LHCN-M2 (cell line): ENCODE data around the gene NADSYN1. TPM values are rescaled to one million over a fixed set of nuclear protein-coding genes. Genes with fewer than 3 reads are reported as not detected.
A peak's percentile ranks its signal among the peaks of the same experiment; 100 is the strongest.
"Not testable (repeated sequence)": the region's sequence is repeated elsewhere in the genome, so short reads cannot be mapped to it uniquely, and the experiment has no call there.

Source experiments
- DNase-seq: peaks from one replicate; pipeline ENCODE4 v3.0.0-alpha.2; 2012; ENCODE audit warnings: low read depth
- polyA plus RNA-seq: library from polyadenylated mRNA; unstranded; fragments of >200 nt; gene quantifications from one replicate; pipeline ENCODE4 v1.2.1, GENCODE V29; 2012; ENCODE audit warnings: missing spikeins
- total RNA-seq: library from RNA; depleted of rRNA; stranded (reverse); fragments of >200 nt; gene quantifications from 2 replicates; pipeline ENCODE4 v1.2.3, GENCODE V29; 2014; rRNA removed

Gene NADSYN1
- 46.1 and 48.2 TPM in 2 replicates for total RNA-seq
- polyA plus RNA-seq: 38.9 TPM

DNA sequence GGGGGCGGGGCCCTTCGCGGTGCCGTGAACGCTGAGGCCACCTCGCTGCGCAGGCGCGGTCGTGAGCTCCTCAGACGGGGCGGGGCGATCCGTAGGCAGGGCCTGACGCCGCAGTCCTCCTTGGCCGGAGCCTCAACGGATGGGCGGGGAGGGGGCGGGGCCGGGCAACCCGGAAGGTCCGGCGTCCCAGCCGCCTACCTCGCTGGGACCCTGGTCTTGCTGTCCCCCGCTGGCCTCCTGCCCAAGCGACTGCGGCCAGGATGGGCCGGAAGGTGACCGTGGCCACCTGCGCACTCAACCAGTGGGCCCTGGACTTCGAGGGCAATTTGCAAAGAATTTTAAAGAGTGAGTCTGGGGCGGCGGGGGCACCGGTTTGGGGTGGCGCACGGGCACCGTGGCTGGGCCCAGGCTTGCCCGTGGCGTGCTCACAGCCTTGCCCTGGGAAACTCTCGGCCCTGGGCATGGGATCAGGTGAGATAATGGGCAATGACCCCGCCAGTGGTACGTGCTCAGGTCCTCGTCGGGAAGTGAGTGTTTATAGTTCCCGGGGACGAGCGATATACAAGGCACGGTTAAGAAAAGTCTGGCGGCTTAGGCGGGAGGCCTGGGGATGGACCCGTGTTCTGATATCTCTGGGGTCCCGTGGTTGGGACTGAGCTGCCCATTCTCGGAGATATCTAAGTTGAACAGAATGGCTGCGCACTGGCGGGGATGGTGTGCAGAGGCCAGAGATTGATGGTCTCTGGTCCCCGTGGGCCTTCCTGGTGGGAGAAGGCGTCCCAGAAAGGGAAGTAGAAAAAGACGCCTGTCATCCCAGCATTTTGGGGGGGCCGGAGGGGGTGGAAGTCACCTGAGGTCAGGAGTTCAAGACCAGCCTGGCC lies at the start of gene NADSYN1:
TSS of gene NADSYN1 (plus strand) at position 167 of the 881 bp plus-strand sequence. CDS start at position 261, 94 bp downstream.
- peak; percentile 88 for DNase-seq

DNA sequence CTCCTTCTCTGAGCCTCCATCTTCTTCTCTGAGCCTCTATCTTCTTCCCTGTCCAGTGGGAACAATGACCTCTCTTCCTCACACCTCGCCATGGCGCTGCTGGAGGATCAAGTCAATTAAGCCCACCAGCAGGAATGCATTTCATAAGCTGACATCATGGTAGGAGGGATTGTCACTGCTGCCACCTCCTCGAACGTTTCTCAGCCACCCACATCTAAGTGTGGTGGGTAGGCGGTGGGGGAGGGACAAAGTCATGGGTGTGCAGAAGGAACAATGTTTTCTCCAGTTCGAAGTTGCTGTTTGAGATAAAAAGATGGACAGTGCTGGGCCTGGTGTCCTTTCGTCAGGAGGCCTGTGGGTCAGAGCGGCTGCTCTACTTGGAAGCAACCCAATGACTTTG lies 48.8 kb upstream of the NADSYN1 start:
- no peak for DNase-seq

DNA sequence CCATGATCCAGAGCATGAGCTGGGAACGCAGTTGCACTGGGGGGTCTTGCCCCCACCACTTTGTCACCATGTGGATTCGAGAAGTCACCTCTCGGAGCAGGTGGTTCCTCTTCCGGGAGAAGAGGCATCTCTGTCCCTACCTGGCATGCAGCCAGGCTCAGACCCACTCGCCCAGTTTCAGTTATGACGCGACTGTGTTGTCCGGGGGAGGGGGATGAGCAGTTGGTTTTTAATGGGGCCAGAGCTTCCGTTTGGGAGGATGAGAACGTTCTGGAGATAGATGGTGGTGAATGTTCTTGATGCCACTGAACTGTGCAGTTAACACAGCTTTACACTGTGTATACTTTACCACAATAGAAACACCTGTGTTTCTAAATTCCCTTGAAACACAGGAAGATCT lies 46.3 kb upstream of the NADSYN1 start:
- DNase-seq: no peak

DNA sequence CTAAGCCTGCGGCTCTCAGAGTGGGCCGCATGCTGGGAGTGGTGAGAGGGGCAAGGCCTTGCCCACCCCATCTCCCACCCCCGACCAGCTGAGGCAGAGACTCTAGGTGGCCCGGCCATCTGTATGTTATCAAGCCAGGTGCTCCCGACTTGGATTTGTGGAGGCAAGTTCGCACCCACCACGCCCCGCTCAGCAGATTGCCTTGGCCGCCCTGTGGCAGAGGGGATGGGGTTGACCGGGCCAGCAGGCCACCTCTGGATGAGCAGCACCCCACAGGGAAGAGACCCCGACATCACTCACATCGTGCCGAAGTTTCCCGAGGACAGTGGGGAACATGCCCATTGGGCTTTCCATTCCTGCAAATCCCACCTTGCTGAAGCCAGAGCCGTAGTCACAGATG lies 45.6 kb upstream of the NADSYN1 start:
- DNase-seq: no peak

DNA sequence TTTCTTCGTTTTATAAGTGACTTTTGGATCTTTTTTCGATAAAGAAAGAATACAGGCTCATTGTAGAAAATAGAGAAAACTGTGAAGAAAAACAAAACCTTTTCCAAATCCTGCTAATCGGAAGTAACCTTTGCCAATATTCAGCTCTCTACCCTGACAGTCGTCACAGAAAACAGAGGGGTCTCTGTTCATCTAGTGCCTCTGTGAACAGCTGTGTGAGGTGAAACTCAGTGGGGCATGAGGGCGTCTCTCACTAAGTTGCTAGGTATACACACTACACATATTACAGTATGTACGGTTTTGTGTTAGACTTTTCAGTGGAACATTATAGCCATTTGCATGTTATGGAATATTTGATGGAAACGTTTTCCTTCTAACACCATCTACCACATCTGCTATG lies 44.2 kb upstream of the NADSYN1 start:
- no peak for DNase-seq

DNA sequence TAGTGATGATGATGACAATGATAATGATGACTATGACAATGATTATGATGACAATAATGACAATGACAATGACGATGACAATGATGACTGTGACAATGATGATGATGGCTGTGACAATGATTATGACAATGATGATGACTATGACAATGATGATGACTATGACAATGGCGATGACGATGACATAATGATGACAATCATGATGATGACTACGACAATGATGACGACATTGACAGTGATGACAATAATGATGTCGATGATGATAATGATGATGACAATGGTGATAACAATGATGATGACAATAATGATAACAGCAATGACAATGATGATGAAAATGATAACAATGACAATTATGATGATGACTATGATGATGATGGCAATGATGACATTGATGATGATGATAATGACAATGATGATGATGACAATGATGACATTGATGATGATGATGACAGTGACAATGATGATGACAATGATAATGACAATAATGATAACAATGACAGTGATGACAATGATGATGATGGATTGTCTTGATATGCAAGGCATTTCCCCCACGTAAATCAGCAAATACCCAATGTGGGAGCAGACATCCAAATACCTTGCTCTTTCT lies 42.5 kb upstream of the NADSYN1 start:
- DNase-seq: no peak

DNA sequence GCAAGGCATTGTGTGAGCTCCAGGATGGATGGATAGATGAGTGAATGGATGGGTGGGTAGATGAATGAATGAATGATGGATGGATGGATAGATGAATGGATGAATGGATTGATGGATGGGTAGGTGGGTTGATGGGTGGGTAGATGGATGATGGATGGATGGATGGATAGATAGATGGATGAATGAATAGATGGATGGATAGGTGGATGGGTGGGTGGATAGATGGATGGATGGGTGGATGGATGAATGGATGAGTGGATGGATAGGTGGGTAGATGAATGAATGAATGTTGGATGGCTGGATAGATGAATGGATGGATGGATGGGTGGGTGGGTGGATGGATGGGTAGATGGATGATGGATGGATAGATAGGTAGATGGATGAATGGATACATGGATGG lies 38.4 kb upstream of the NADSYN1 start:
- DNase-seq: no peak

DNA sequence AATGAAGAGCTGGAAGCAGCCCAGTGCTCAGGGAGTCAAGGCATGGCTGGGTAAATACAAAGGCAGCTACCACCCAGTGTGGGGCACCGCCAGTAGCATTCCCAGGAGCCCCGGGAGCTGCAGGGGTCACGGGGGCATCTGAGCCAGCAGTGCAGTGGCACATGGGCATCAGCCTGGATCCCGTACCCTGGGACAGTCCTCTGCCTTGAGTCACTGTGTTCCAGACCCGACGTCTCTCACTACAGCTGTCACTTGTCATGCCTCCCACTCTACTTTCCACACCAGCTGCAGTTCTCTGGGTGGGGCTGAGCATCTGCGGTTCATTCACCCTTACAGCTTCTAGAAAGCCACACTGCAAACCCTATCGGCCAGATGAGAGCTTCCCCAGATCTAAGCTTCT lies 34.4 kb upstream of the NADSYN1 start:
- peak; percentile 84 for DNase-seq

DNA sequence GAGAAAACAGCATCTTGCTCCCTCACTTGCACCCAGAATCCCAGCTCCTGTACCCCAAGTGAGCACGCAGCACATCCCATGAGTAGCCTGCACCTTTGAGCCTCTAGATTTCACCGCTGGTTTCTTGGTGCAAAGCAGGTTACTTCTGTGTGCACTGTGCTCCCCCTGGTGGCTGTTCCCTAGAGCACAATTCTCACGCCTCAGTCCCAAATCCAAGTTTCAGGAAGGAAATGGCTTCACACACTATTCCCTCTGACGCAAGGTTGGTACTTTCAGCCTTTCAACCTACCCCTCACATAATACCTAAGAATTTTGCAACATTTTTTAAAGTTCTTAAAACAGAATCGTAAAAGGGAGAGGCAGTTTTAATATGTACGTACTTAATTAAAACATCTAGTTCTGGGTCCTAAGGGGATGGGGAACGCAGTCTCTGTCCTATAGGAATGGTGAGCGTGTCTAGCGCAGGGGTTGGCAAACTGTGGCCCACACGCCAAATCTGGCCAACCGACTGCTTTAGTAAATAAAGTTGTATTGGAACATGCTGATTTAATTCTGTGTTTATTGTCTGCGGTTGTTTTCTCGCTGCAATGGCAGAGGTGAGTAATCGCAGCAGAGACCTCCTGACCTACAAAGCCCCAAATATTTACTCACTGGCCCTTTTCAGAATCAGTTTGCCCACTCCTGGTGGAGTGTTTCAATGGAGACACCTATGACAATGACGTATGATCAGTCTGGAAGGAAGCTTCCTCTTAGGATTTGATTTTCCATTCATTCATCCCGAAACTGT lies 32.4 kb upstream of the NADSYN1 start:
- DNase-seq: peak; percentile 41

DNA sequence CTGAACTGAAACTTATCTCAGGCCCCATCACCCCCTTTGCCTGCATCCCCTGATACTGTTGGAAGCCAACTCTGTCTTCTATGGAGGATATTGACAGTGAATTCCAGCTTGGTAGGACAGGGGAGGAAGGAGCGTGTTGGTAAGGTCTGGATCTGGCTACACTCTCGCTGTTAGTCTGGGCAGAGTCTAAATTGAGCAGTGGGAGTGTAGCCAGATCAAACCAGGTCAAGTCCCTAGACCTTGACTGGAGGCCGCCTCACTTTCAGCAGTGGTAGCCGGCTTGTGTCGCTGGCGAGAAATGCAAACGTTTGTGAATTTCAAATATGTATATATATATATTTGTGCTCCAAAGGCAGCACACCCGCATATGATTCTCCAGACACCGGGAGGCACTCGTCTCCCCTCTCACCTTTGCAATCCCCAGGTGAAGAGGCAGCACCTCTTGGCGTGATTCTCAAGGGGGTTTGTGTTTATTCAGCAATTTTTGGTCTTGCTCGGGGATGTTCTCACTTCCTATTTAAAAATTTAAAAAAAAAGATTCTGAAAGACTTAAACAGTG lies 31.5 kb upstream of the NADSYN1 start:
- no peak for DNase-seq

DNA sequence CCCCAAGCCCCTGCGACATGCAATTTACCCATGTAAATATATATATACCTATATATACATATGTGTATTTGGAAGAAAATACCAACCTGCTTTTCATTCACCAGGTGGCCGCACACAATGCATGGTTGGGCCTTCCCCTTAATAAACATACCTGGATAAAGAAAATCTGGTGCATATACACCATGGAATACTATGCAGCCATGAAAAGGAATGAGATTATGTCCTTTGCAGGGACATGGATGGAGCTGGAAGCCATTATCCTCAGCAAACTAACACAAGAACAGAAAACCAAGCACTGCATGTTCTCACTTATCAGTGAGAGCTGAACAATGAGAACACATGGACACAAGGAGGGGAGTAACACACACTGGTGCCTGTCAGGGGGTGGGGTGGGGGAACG lies 30.7 kb upstream of the NADSYN1 start:
- not testable (repeated sequence) for DNase-seq

DNA sequence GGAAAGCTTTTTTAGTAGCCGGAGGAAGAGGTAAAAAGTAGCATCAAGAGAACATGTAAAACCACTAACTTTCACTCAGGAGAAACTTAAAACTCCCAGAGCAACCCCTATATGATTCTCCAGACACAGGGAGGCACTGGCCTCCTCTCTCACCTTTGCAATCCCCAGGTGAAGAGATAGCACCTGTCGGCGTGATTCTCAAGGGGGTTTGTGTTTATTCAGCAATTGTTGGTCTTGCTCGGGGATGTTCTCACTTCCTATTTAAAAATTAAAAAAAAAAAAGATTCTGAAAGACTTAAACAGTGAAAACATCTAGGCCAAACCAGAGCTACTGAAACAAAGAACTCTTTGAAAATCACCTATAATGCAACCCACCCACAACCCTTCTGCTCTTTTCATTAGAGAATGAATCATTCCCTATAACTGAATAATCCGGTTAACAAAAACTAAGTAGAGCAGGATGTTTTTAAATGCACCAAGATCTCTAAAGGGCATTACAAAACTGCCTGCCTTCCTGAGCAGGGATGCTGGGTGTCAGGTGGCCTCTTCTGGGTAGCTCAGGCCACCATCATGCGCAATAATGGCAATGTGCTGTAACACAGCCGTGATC lies 29.7 kb upstream of the NADSYN1 start:
- DNase-seq: no peak

DNA sequence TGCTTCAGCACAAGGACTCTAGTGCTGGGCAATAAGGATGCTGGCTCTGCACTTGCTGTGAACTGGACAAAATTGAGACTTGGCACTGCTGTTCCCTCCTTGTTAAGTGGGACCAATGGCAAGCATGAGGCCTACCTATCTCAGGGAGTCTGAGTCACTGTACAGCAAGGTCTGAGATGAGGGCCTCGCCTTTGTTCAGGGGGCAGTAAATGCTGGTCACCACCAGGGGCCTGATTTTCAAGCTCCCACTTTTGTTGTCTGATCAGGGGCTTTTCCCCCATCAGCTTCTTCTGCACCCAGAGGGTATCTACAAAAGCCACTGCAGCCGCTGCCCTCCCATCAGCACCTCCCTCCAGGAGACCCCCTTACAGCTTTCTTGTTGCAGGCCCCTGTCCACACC lies 27.6 kb upstream of the NADSYN1 start:
- DNase-seq: no peak

DNA sequence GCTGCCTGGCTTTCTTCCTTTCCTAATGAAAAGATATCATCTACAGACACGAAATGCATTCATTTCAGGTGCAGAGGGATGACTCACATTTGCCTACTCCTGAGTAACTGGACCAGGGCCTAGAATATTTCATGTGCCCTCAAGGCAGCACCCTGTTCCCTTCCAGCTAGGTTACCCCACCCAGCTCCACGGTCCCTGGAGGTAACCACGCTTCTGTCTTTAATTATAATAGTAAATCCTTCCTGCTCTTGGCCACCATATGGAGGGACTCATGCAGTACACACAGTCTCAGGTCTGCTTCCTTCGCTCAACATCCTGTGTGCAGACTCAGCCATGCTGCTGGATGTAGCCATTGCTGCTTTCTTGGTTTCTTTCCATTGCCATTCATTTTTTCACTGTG lies 27.1 kb upstream of the NADSYN1 start:
- DNase-seq: no peak

DNA sequence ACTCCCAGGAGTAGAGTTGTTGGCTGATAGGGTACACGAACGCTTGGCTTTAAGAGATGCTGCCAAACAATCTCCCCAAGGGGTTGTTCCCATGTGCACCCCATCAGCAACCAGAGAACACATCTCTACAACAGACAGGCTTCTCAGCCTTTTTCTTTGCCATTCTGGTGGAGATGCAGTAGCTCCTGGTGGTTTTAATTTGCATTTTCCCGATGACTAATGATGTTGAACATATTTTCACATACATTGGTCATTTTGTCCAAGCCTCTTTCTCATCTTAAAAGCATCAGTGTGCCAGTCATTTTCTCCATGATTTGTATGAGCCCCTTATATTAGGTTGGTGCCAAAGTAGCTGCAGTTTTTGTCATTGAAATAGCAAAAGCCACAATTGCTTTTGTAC lies 26.6 kb upstream of the NADSYN1 start:
- DNase-seq: no peak

DNA sequence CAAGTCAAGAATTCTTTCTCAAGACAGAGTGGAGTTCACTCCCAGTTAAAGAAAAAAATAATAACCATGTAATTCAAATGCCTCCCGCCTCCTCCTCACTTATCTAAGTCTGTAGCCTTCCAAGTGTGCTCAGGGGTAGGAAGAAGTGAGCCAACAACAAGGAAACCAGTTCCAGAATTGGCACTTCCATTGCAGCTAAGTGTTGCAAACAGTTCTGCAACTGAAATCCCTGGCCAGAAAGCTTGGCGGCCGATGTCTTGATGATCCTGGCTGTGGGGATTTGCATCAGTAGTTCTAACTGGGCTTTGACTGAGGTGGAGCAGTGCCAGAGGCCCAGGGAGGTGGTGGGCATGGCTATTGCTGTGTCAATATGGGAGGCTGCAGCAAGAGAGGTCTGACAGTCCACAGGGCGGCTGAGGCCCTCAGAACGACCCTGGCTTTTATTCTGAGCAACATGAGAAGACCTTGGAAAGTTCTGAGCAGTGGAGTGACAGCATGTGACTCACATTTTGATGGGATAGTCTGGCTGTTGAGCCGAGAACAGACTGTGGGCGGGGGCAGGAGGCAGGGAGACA lies 24.1 kb upstream of the NADSYN1 start:
- DNase-seq: no peak

DNA sequence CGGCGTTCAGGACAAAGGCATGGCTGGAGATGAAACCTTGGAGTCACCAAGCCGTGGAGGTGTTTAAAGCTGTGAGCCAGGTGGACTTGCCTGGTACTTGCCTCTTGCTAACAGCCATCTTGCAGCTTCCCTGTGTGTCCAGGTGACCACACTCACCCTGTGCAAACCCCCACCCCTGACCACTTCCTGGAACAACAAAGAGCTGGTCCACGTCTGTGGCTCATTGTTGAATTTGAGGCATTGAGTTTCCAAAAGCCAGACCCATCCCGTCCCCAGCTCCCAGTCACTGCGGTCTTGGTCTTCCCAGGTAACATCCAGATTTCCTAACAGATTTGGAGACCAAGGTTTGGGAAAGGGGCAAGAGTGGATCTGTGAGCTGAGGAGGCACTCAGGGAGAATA lies 23.3 kb upstream of the NADSYN1 start:
- DNase-seq: no peak

DNA sequence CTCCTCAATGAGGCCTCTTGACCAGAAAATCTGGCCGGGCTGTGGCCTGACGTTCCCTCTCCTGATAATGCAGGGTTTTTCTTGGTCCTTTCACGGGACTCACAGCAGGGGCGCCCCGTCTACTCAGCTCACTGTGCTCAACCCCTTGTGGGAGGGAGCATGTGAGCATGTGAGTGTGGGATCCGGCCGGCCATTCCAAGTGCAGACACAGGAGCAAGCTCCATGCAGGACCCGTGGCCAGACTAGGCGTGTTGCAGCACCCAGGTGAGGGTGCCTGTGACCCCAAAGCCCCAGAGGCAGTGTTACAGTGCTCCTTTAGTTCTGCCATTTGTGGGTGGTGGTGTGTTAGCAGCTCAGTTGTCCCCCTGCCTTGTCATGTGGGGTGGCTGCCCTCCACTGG lies 22.8 kb upstream of the NADSYN1 start:
- no peak for DNase-seq

DNA sequence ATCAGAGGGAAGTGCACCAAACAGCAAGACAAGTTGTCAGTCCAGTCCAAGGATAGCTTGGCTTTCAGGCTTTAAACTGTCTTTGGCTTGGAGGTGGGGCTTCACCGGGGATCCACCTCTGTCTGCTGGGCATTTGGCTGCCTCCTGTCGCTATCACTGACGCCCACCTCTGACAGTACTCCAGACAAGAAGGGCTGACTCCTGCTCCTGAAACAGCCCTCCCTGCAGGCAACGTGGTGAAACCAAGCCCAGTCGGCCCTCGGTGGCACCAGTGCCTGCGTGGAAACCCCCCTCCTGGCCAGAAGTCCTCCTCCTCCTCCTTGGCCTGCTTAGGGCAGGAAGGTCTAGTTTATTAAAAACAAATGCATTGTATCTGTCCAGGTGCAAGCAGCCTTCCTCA lies 21.7 kb upstream of the NADSYN1 start:
- no peak for DNase-seq

DNA sequence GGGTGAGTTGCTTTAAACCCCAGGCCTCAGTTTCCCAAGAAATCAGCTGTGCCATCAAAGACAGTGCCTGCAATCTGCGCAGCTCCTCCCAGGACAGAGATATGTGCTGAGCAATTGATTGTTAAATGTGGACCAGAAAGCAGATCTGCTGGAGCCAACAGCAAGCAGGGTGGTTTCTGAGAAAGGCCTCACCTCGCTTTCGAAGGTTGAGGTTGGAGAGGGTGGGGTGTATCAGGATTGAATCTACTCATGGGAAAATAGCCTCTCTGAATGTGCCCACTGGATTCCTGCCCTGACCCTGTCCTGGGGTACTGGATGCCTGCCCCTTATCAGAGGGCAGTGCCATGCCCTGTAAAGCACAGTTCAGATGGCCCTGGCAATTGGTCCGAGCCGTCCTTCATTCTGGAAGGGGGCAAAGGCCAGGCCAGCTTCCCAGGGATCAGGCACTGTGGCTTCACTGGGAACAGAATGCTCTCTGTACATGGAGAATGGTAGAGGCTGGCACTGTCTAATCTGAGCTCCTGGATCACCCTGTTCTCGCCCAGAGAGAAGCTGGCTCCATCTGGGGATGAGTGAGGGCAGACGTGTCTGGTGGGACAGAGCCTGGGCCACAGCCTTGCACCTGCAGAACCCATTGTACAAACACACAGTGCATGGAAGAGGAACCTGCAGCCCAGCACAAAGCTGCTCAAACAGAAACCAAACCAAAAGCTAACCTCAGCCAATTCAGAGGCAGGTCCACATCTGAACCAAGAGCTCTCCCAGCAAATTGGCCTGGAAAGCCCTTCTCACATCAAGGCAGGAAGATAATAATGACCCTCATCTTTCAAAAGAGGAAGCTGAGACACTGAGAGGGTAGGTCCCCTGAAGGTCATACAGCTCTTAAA lies 20.0 kb upstream of the NADSYN1 start:
- no peak for DNase-seq
